K562 (cell line): Measurements from ENCODE around the gene TM7SF3. TPM values are rescaled to one million over a fixed set of nuclear protein-coding genes. Genes with fewer than 3 reads are reported as not detected.

Experiments
- AFF4 ChIP-seq: sonication (generic); formaldehyde crosslinking; IDR thresholded peaks from 2 replicates; pipeline ENCODE4 v1.8.0; 2023; ENCODE audit warnings: mild to moderate bottlenecking, missing genetic modification reagents
- MCM2 ChIP-seq: fragments of 450-650 bp; IDR thresholded peaks from 2 replicates; pipeline ENCODE4 v1.6.1; 2017; ENCODE audit warnings: low read depth, mild to moderate bottlenecking
- MXD1 ChIP-seq: fragments of 250-450 bp; sonication (Bioruptor Pico); IDR thresholded peaks from 2 replicates; pipeline ENCODE4 v1.8.0; 2021; ENCODE audit warnings: borderline replicate concordance, mild to moderate bottlenecking, moderate library complexity; ENCODE audit not compliant: poor library complexity, severe bottlenecking
- NR2C2 ChIP-seq, 2 experiments: fragments of 200-800 bp in 1 of 2; sonication (Bioruptor generic) in 1 of 2; sonication (generic) in 1 of 2; formaldehyde crosslinking in 1 of 2; IDR thresholded peaks; 2 replicates each; pipeline versions ENCODE4 v1.6.1 to v1.8.0; 2016 to 2022; ENCODE audit warnings: mild to moderate bottlenecking in 1 of 2, missing compliant biosample characterization in 1 of 2, missing genetic modification characterization in 1 of 2, missing genetic modification reagents in 1 of 2
- RBBP5 ChIP-seq: fragments of 200-600 bp; sonication (generic); IDR thresholded peaks from 2 replicates; pipeline ENCODE4 v1.6.1; 2012; ENCODE audit warnings: borderline replicate concordance, mild to moderate bottlenecking, low read length, control low read depth, inconsistent platforms; ENCODE audit not compliant: insufficient read depth, poor library complexity, severe bottlenecking
- RNF219 ChIP-seq: fragments of 250-450 bp; sonication (Bioruptor Pico); IDR thresholded peaks from 2 replicates; pipeline ENCODE4 v1.5.0; 2022; ENCODE audit warnings: mild to moderate bottlenecking
- SMAD1 ChIP-seq: fragments of 150-350 bp; IDR thresholded peaks from 2 replicates; pipeline ENCODE4 v1.6.1; 2014; ENCODE audit warnings: low read length, low read depth; ENCODE audit not compliant: partially characterized antibody
- ZNF165 ChIP-seq: fragments of 250-450 bp; sonication (Bioruptor Pico); IDR thresholded peaks from 2 replicates; pipeline ENCODE4 v1.4.0; 2020; ENCODE audit warnings: borderline replicate concordance
- ZNF444 ChIP-seq: fragments of 250-450 bp; sonication (Bioruptor Pico); IDR thresholded peaks from 2 replicates; pipeline ENCODE4 v1.4.0; 2020; ENCODE audit warnings: mild to moderate bottlenecking, moderate library complexity
- ZNF696 ChIP-seq: fragments of 250-450 bp; sonication (Bioruptor Pico); conservative IDR thresholded peaks from 2 replicates; pipeline ENCODE4 v1.4.0; 2020; ENCODE audit warnings: mild to moderate bottlenecking, moderate library complexity
- polyA plus RNA-seq, 8 experiments: library from polyadenylated mRNA; depleted of rRNA in 4 of 8; stranded (reverse) in 5 of 8; unstranded in 3 of 8; fragments of >200 nt; fragmentation: Nextera tagmentation in 2 of 8; fragmentation: Illumina TruSeq in 1 of 8; extraction: Ambion mirVana in 2 of 8; extraction: Trizol in 1 of 8; gene quantifications; 2 replicates each; pipeline versions ENCODE4 v1.2.1 to v1.2.3, GENCODE V29; 2011 to 2014; ENCODE audit warnings: inconsistent platforms in 1 of 8, missing spikeins in 1 of 8
- total RNA-seq, 7 experiments: library from RNA; depleted of rRNA in 6 of 7; stranded (reverse); fragments of >200 nt in 6 of 7; fragmentation: Illumina TruSeq in 2 of 7; extraction: Trizol in 2 of 7; gene quantifications; 2 replicates each; pipeline versions ENCODE4 v1.2.1 to v1.2.3, GENCODE V29; 2011 to 2021; ENCODE audit warnings: low replicate concordance in 1 of 7
- TF ChIP-seq, protein P1 (sequence below): fragments of 250-450 bp; sonication (Bioruptor Pico); IDR thresholded peaks from 2 replicates; pipeline ENCODE4 v1.5.0; 2021; ENCODE audit warnings: mild to moderate bottlenecking, borderline replicate concordance
- TF ChIP-seq, protein P2 (sequence below): fragments of 450-650 bp; IDR thresholded peaks from 2 replicates; pipeline ENCODE4 v1.6.1; 2018; ENCODE audit not compliant: partially characterized antibody

The TM7SF3 gene
- total and polyA plus RNA-seq, 9 of the 15 experiments (the other 6 are each of a cell fraction or from before 2014, with no cell fraction given) = 9.3 to 90.4 (median 24.8) TPM

GRCh38 chr12:27014085-27014858, at the start of gene TM7SF3 (continued):
- TF ChIP-seq AFF4 (CRISPR knock-in tag) (no peak), MCM2 (no peak), MXD1 (CRISPR knock-in tag) (no peak), NR2C2 (CRISPR knock-in tag; IDR thresholded peaks at IDR 0.05) (no peak), NR2C2 (tag; IDR thresholded peaks at IDR 0.05) (peak; percentile 82), ZNF444 (CRISPR knock-in tag) (no peak), RNF219 (CRISPR knock-in tag) (no peak), SMAD1 (no peak), RBBP5 (peak; percentile 98), ZNF696 (CRISPR knock-in tag) (no peak), ZNF165 (CRISPR knock-in tag) (no peak)
- TF ChIP-seq, protein P1, sequence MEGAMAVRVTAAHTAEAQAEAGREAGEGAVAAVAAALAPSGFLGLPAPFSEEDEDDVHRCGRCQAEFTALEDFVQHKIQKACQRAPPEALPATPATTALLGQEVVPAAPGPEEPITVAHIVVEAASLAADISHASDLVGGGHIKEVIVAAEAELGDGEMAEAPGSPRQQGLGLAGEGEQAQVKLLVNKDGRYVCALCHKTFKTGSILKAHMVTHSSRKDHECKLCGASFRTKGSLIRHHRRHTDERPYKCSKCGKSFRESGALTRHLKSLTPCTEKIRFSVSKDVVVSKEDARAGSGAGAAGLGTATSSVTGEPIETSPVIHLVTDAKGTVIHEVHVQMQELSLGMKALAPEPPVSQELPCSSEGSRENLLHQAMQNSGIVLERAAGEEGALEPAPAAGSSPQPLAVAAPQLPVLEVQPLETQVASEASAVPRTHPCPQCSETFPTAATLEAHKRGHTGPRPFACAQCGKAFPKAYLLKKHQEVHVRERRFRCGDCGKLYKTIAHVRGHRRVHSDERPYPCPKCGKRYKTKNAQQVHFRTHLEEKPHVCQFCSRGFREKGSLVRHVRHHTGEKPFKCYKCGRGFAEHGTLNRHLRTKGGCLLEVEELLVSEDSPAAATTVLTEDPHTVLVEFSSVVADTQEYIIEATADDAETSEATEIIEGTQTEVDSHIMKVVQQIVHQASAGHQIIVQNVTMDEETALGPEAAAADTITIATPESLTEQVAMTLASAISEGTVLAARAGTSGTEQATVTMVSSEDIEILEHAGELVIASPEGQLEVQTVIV (CRISPR knock-in tag) = no peak
- TF ChIP-seq, protein P2, sequence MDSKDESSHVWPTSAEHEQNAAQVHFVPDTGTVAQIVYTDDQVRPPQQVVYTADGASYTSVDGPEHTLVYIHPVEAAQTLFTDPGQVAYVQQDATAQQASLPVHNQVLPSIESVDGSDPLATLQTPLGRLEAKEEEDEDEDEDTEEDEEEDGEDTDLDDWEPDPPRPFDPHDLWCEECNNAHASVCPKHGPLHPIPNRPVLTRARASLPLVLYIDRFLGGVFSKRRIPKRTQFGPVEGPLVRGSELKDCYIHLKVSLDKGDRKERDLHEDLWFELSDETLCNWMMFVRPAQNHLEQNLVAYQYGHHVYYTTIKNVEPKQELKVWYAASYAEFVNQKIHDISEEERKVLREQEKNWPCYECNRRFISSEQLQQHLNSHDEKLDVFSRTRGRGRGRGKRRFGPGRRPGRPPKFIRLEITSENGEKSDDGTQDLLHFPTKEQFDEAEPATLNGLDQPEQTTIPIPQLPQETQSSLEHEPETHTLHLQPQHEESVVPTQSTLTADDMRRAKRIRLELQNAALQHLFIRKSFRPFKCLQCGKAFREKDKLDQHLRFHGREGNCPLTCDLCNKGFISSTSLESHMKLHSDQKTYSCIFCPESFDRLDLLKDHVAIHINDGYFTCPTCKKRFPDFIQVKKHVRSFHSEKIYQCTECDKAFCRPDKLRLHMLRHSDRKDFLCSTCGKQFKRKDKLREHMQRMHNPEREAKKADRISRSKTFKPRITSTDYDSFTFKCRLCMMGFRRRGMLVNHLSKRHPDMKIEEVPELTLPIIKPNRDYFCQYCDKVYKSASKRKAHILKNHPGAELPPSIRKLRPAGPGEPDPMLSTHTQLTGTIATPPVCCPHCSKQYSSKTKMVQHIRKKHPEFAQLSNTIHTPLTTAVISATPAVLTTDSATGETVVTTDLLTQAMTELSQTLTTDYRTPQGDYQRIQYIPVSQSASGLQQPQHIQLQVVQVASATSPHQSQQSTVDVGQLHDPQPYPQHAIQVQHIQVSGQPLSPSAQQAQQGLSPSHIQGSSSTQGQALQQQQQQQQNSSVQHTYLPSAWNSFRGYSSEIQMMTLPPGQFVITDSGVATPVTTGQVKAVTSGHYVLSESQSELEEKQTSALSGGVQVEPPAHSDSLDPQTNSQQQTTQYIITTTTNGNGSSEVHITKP = no peak
